Heart left ventricle (tissue), 16 donors: ENCODE results near the gene KCNN3. TPM values are rescaled to one million over a fixed set of nuclear protein-coding genes. Genes with fewer than 3 reads are reported as not detected.
A peak's percentile ranks its signal among the peaks of the same experiment; 100 is the strongest.

ENCODE experiments used
- ATAC-seq, 4 donors: fragments of 200-7000 bp; cut with Tn5 transposase; one replicate each; pipeline ENCODE4 v1.9.1; 2020 to 2022; ENCODE audit warnings: moderate library complexity in 4 of 4, mild to moderate bottlenecking in 3 of 4, moderate number of reproducible peaks in 1 of 4
- DNase-seq, 5 donors: peaks; one replicate each; pipeline ENCODE4 v3.0.0-alpha.2; 2020
- H3K27ac ChIP-seq, 12 donors: fragments of 200-600 bp; sonication (generic) in 4 of 12; one replicate each; pipeline versions ENCODE4 v1.5.0 to v1.8.0; 2016 to 2022; ENCODE audit warnings: mild to moderate bottlenecking in 2 of 12
- H3K27me3 ChIP-seq, 9 donors: fragments of 200-600 bp; sonication (generic) in 2 of 9; one replicate each; pipeline versions ENCODE4 v1.5.1 to v1.8.0; 2016 to 2022; ENCODE audit warnings: mild to moderate bottlenecking in 3 of 9
- H3K36me3 ChIP-seq, 9 donors: fragments of 200-600 bp; sonication (generic) in 2 of 9; one replicate each; pipeline versions ENCODE4 v1.5.0 to v1.8.0; 2018 to 2022; ENCODE audit warnings: mild to moderate bottlenecking in 2 of 9
- H3K4me1 ChIP-seq, 12 donors: fragments of 200-600 bp; sonication (generic) in 4 of 12; one replicate each; pipeline versions ENCODE4 v1.5.0 to v1.8.0; 2016 to 2022; ENCODE audit warnings: mild to moderate bottlenecking in 3 of 12
- H3K4me3 ChIP-seq, 12 donors: fragments of 200-600 bp; sonication (generic) in 4 of 12; one replicate each; pipeline versions ENCODE4 v1.5.0 to v1.8.0; 2017 to 2022; ENCODE audit warnings: mild to moderate bottlenecking in 9 of 12, moderate library complexity in 4 of 12
- H3K9me3 ChIP-seq, 12 donors: fragments of 200-600 bp; sonication (generic) in 4 of 12; one replicate each; pipeline versions ENCODE4 v1.5.0 to v1.8.0; 2016 to 2022; ENCODE audit warnings: mild to moderate bottlenecking in 1 of 12
- CTCF ChIP-seq, 12 donors: fragments of 200-600 bp; sonication (generic) in 4 of 12; IDR thresholded peaks; one replicate each; pipeline versions ENCODE4 v1.5.0 to v1.8.0; 2018 to 2022; ENCODE audit warnings: antibody characterized with exemption in 12 of 12, mild to moderate bottlenecking in 5 of 12
- POLR2A ChIP-seq, 2 donors: fragments of 450-650 bp; IDR thresholded peaks; one replicate each; pipeline ENCODE4 v1.6.1; 2017; ENCODE audit warnings: antibody characterized with exemption in 2 of 2, mild to moderate bottlenecking in 2 of 2, moderate library complexity in 2 of 2
- WGBS, 4 donors: extraction: QIAGEN DNeasy Blood & Tissue Kit in 2 of 4; methylation state at CpG; one replicate each; pipeline versions ENCODE4 v1.1.5 to v1.1.7; 2013 to 2018; 5-methylcytosine and 5-hydroxymethylcytosine counted together
- intact Hi-C, 10 donors: fragments of 100-400 bp; cut with DNase I; formaldehyde crosslinking; loops; one replicate each; pipeline versions ENCODE4 v1.11.1 to v1.14.2; 2022
- polyA plus RNA-seq, 2 donors: library from polyadenylated mRNA; stranded (reverse); fragments of 200-250 nt; gene quantifications; one replicate each; pipeline ENCODE4 v1.2.3, GENCODE V29; 2013
- total RNA-seq, 9 donors: library from RNA; depleted of rRNA in 2 of 9; stranded (reverse); fragments of >200 nt in 2 of 9; fragmentation: NEBNext Ultra II Directional in 3 of 9; extraction: Animal tissue kit (Norgen Biotek cat#: 25700) in 3 of 9; gene quantifications; one replicate each; pipeline versions ENCODE4 v1.1.0 to v1.2.4, GENCODE V29; 2016 to 2023
- donor health status: ischemic (EF 13 %, LVEDD 7.1; RV severe dilation, severe dysfunction).
- donor health status: healthy with polysubstance abuse.
- donor health status: DM: no; HTN: yes; CAD: no.
- donor health status: DM: no; HTN: no; CAD: no.
- donor health status: ischemic (EF 25% LVEDD 6.9; RV normal size, moderate dysfunction).
- donor health status: ischemic (EF 25% LVEDD 5.7; RV mildly dilated, moderate dysfunction).
- donor health status: healthy.
- donor health status: DM: yes; HTN: yes; CAD: no.
- donor health status: ischemic (EF 35%, LVEDD 5.7; RV mildly dilated, moderate dysfunction).
- donor health status: nonischemic (EF 11% LVEDD 7.7; RV severe dilation, severe dysfunction).
- donor health status: DM: yes; HTN: yes; CAD: no.
- donor health status: PGD.
- donor health status: ischemic (EF 29% LVEDD 5.4; RV normal size, mild dysfunction).
- donor health status: nonischemic (EF 23%, LVEDD 6.1; RV moderate dilation, normal function).

The KCNN3 gene
- total and polyA plus RNA-seq, 11 donors, result 0.42 to 4.6 (median 2.2) TPM

GRCh38 chr1:154846565-154847442 is 23.3 kb downstream of the KCNN3 start:
- H3K36me3 ChIP-seq, result no peaks in the 10 kb centered on the region
- no peak overlapping the region for H3K27ac ChIP-seq
- WGBS, 4 donors, result 69 to 83% (median 73%) methylated on average over 15 to 19 of the region's 19 CpGs
- ATAC-seq, result peak in 2 of 4 donors; percentile 8 to 18
- TF ChIP-seq CTCF (IDR thresholded peaks at IDR 0.05) (no peak), POLR2A (IDR thresholded peaks at IDR 0.05) (no peak)
- H3K27me3 ChIP-seq, result no peaks in the 10 kb centered on the region
- intact Hi-C loops, result no loop called here
- DNase-seq, result peak in 1 of 5 donors; percentile 37
- no peak overlapping the region for H3K4me3 ChIP-seq
- peaks cover 0 to 44% (median 24%) of the 10 kb centered on the region in 12 donors for H3K4me1 ChIP-seq
- no peaks in the 10 kb centered on the region for H3K9me3 ChIP-seq

GRCh38 chr1:154845879-154846278 is 24.2 kb downstream of the KCNN3 start:
- Histone ChIP-seq H3K27ac (peak overlapping the region in 2 of 12 donors; percentile 15 to 38), H3K4me1 (peaks cover 0 to 47% (median 26%) of the 10 kb centered on the region in 12 donors), H3K36me3 (no peaks in the 10 kb centered on the region), H3K4me3 (no peak overlapping the region), H3K27me3 (no peaks in the 10 kb centered on the region), H3K9me3 (no peaks in the 10 kb centered on the region)
- TF ChIP-seq CTCF (IDR thresholded peaks at IDR 0.05) (no peak), POLR2A (IDR thresholded peaks at IDR 0.05) (no peak)
- intact Hi-C loops, result no loop called here
- WGBS, 4 donors, result 52 to 60% (median 58%) methylated on average over 4 to 6 of the region's 6 CpGs
- DNase-seq (peak in 1 of 5 donors; percentile 55), ATAC-seq (peak in 2 of 4 donors; percentile 4 to 10)

- H3K27ac ChIP-seq, result peak overlapping the region in 6 of 12 donors; percentile 8 to 38 (median 20)
- 71 to 77% (median 73%) methylated on average over 2 to 3 of the region's 3 CpGs for WGBS, 4 donors
- H3K4me1 ChIP-seq, result peaks cover 0 to 54% (median 33%) of the 10 kb centered on the region in 12 donors
Measured at GRCh38 chr1:154845174-154845573, 24.9 kb downstream of the KCNN3 start.

More at GRCh38 chr1:154845174-154845573, 24.9 kb downstream of the KCNN3 start:
- Histone ChIP-seq H3K9me3 (no peaks in the 10 kb centered on the region), H3K36me3 (no peaks in the 10 kb centered on the region), H3K4me3 (no peak overlapping the region), H3K27me3 (no peaks in the 10 kb centered on the region)
- ATAC-seq, result peak; percentile 74 to 90 (median 88)
- DNase-seq, result peak in 4 of 5 donors; percentile 49 to 83 (median 66)
- TF ChIP-seq POLR2A (IDR thresholded peaks at IDR 0.05) (no peak), CTCF (IDR thresholded peaks at IDR 0.05) (no peak)
- intact Hi-C loops, result no loop called here
